GM21360 (cell line): Measurements from ENCODE around the gene RAI14.
"Not testable (repeated sequence)": the region's sequence is repeated elsewhere in the genome, so short reads cannot be mapped to it uniquely, and the experiment has no call there.

Experiments used
- ATAC-seq: cut with Tn5 transposase; IDR thresholded peaks from one replicate; pipeline ENCODE4 v1.9.1; 2021; ENCODE audit warnings: mild to moderate bottlenecking, moderate library complexity; ENCODE audit not compliant: unreplicated experiment

Gene RAI14

GRCh38 chr5:34758514-34758913, 102.4 kb downstream of the RAI14 start:
- ATAC-seq: no peak

DNA sequence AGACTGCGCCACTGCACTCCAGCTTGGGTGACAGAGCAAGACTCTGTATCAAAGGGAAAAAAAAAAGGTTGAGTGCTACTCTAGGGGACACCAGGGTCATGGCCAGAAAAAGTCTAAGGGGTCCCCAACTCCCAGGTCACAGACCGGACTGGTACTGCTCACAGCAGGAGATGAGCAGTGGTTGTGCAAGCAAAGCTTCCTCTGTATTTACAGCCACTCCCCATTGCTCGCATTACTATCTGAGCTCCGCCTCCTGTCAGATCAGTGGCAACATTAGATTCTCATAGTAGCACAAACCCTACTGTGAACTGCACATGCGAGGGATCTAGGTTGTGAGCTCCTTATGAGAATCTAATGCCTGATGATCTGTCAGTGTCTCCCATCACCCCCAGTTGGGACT, 103.1 kb downstream of the RAI14 start:
- not testable (repeated sequence) for ATAC-seq

GRCh38 chr5:34765662-34766061, 109.5 kb downstream of the RAI14 start:
- no peak for ATAC-seq

DNA sequence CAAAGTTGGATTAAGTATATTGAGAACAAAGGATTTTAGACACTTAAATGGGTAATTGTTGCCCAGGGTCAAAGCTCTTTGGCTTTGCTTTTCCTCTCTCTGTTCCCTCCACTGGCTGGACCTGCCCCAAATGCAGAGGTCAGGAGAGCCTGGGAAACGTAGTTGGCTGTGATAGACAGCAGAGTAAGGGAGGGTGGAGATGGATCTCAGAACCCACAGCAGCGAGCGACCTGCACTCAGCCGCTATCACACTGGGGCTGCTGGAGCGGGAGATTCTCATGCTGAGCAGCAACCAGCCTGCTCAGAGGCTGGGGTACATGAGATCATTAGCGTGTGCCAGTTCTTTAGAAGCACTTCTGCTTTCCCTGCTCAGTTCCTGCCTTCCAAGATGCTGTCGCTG, 111.1 kb downstream of the RAI14 start:
- ATAC-seq: no peak

- ATAC-seq: no peak
These were observed 114.4 kb downstream of the RAI14 start for GRCh38 chr5:34770486-34770885.

- ATAC-seq: no peak
These were observed 114.9 kb downstream of the RAI14 start for GRCh38 chr5:34771076-34771475.

GRCh38 chr5:34772267-34773098, 116.4 kb downstream of the RAI14 start:
- no peak for ATAC-seq

DNA sequence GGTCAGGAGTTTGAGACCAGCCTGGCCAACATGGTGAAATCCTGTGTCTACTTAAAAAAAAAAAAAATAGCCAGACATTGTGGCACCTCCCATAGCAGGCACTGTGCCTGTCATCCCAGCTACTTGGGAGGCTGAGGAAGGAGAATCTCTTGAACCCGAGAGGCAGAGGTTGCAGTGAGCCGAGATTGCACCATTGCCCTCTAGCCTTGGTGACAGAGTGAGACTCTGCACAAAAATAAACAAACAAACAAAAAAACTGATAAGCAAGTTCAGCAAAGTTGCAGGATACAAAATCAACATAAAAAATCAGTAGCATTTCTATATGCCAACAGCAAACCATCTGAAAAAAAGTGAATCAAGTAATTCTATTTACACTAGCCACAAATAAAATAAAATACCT, 118.0 kb downstream of the RAI14 start:
- no peak for ATAC-seq

GRCh38 chr5:34774678-34775077, 118.5 kb downstream of the RAI14 start:
- ATAC-seq: not testable (repeated sequence)

DNA sequence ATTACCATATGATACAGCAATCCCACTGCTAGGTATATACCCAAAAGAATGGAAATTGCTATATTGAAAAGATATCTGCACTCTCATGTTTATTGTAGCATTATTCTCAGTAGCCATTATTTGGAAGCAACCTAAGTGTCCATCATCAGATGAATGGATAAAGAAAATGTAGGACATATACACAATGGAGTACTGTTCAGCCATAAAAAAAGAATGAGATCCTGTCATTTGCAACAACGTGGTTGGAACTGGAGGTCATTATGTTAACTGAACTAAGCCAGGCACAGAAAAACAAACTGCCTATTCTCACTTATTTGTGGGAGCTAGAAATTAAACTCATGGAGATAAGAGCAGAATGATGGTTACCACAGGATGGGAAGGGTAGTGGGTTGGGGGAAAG, 119.8 kb downstream of the RAI14 start:
- no peak for ATAC-seq

GRCh38 chr5:34778091-34778850, 122.1 kb downstream of the RAI14 start:
- no peak for ATAC-seq

GRCh38 chr5:34783892-34784291, 127.8 kb downstream of the RAI14 start:
- ATAC-seq: not testable (repeated sequence)

DNA sequence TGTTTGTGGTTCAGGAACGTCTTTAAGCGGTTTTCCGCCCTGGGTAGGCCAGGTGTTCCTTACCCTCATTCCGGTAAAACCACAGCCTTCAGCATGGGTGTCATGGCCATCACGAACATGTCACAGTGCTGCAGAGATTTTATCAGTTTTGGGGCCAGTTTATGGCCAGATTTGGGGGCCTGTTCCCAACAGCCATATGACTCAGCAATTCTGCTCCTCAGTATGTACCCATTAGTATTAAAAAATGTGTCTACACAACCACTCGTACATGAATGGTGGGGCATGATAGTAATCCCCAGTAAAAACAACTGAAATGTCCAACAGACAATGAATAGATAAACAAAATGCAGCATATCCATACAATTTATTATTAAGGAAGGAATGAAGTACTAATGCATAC, 130.9 kb downstream of the RAI14 start:
- no peak for ATAC-seq

DNA sequence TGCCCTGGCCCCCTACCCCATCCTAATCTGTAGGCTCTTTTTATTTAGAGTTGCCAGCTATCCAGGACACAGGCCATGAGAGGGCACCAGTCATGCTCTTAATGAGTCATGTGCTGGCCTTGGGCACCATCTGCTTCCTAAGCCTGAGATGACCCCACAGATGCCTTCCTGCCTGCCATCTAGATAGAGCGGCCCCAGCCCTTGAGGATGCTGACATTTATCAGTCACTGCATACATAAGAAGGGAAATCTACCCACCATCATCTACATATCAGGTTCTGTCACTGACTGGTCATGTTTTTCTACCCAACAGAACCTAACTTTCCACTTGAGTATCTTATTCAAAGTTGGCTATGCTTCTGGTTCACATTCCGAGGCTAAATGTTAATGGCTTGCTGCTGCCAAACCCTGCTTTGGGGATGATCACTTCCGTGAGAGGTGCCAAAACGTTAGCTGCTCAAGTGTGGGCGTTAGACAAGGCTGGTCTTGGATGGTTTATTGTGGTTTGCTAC, 132.9 kb downstream of the RAI14 start:
- ATAC-seq: no peak

DNA sequence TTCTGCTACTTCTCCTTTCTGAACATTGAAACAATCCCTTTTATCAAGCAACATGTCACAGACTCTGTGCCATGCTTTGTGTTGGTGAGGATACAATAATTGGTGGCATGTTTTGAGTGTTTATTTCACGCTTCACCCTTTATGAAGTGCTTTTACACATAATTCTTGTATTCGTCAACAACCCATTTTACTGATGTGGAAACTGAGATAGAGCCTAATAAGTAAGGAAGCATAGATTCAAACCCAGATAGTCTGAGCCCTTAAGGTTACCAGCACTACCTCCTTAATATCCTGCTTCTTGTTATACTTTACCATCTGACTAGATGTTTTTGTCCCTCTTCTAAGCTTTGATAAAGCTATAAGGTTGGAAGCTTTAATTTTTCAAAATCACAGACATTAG, 133.5 kb downstream of the RAI14 start:
- no peak for ATAC-seq

DNA sequence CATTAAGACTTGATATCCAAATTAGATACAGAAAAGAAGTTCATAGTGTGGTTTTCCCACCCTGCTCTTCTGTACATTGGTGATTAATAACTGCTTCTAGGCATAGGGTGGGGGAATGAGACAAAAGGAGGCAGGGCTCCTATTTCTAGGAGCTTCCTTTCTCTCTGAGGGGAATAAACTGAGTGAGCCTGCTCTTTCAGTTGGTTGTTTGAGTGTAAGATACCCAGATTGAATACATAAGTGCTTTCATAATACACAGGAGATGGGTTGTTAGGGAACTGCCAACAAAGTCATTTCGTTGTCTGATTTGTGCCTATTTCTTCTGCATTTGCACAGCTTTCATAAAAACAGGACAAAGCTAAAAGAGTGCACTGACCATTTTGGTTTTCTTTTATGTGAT, 133.9 kb downstream of the RAI14 start:
- ATAC-seq: no peak

- ATAC-seq: no peak
These were observed 135.7 kb downstream of the RAI14 start for GRCh38 chr5:34791761-34792244.

- ATAC-seq: no peak
These were observed 146.9 kb downstream of the RAI14 start for GRCh38 chr5:34802834-34803563.

- no peak for ATAC-seq
These were observed 148.0 kb downstream of the RAI14 start for GRCh38 chr5:34803974-34804732.

- ATAC-seq: no peak
These were observed 148.8 kb downstream of the RAI14 start for GRCh38 chr5:34804913-34805312.
